Measurements from ENCODE around the gene TMEM135. TPM values are rescaled to one million over a fixed set of nuclear protein-coding genes. Genes with fewer than 3 reads are reported as not detected.
"Not testable (repeated sequence)": the region's sequence is repeated elsewhere in the genome, so short reads cannot be mapped to it uniquely, and the experiment has no call there.

The TMEM135 gene
- total RNA-seq, 1 experiment from 2014 or later = 14.0 TPM

DNA sequence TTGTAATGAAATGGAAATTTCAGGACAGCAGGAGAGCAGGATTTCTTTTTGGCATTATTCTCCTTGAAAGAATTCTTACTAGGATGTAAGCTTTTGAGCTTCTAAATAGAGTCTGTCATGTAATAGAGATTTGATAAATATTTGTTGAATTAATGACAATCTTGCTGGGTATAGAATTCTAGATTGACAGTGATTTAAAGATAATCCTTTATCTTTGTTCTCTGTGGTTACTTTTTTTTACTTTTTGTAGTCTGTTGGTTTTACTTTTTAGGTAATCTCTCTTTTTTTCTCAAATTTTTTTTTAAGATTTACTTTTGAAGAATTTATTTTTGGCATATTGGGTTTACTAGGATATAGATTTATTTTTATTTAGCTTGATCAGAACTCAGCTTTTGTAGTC lies 54.8 kb downstream of the TMEM135 start:
- no peak overlapping the region for H3K4me3 ChIP-seq (ENCODE audit: low read length)
- no TSS peak for BruUV-seq (replicated peaks)
- intact Hi-C loops (cut with micrococcal nuclease) = no loop called here

DNA sequence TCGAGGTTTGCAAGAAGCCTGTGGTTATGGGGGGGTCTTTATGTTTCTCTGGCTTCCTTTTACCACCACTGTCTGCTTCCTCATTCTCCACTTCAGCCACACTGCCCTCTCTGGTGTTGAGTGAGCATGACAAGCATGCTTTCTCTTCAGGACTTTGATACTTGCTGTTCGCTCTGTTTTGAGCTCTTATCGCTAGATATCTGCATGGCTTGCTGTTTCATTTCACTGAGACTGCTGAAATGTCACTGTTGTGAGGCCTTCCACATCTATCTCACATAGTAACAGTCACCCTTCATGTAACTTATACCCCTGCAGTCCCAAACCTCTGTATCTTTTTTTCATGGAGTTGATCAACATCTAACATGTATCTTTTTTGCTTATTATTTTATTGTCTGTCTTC lies 59.8 kb downstream of the TMEM135 start:
- Histone ChIP-seq H3K36me3 (ENCODE audit: low read depth, low read length) (no peaks in the 10 kb centered on the region), H3K27ac (ENCODE audit: low read length) (no peak overlapping the region), H3F3A (ENCODE audit: low read length, unreplicated experiment) (no peaks in the 10 kb centered on the region), H3K79me2 (ENCODE audit: low read length) (no peaks in the 10 kb centered on the region), H3K4me3 (ENCODE audit: low read length) (no peak overlapping the region), H3K27me3 (ENCODE audit: low read length) (no peaks in the 10 kb centered on the region), H2AFZ (ENCODE audit: low read length) (0 out of 2 replicates have a peak overlapping the region, but pooled peaks have one; percentile 6), H3K4me1 (ENCODE audit: insufficient read depth, low read length) (no peaks in the 10 kb centered on the region), H3K9me2 (replicated peaks; ENCODE audit: low read length) (no peaks in the 10 kb centered on the region), H3K4me2 (ENCODE audit: low read length) (no peak overlapping the region), H3K9me3 (ENCODE audit: low read length) (no peaks in the 10 kb centered on the region), H4K20me1 (ENCODE audit: low read length) (no peaks in the 10 kb centered on the region), H3K9ac (ENCODE audit: low read length) (no peak overlapping the region)
- ChIA-PET POLR2A (ENCODE audit: unreplicated experiment) (interaction anchor here (0.7 kb wide), 1 partner anchor 1321 kb away, joined by 3 read pairs; no protein-coding TSS in a partner anchor), CTCF (interaction anchor here (0.6 to 1.0 kb wide), 5 partner anchors 66 to 721 kb away, joined by 3 to 7 read pairs (median 4); no protein-coding TSS in a partner anchor)
- peak; percentile 79; the same call in 1 of the 2 replicates for ATAC-seq
- DNase-seq = peak; percentile 76
- no peak for TF ChIP-seq EZH2phosphoT487 (IDR thresholded peaks at IDR 0.05; ENCODE audit: borderline replicate concordance, low read length)
- TF ChIP-seq, protein P1, sequence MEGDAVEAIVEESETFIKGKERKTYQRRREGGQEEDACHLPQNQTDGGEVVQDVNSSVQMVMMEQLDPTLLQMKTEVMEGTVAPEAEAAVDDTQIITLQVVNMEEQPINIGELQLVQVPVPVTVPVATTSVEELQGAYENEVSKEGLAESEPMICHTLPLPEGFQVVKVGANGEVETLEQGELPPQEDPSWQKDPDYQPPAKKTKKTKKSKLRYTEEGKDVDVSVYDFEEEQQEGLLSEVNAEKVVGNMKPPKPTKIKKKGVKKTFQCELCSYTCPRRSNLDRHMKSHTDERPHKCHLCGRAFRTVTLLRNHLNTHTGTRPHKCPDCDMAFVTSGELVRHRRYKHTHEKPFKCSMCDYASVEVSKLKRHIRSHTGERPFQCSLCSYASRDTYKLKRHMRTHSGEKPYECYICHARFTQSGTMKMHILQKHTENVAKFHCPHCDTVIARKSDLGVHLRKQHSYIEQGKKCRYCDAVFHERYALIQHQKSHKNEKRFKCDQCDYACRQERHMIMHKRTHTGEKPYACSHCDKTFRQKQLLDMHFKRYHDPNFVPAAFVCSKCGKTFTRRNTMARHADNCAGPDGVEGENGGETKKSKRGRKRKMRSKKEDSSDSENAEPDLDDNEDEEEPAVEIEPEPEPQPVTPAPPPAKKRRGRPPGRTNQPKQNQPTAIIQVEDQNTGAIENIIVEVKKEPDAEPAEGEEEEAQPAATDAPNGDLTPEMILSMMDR (conservative IDR thresholded peaks at IDR 0.05; ENCODE audit: low read depth, low read length) = peak; percentile 94
- no TSS peak for BruUV-seq (replicated peaks)
- intact Hi-C loops (cut with micrococcal nuclease) = loop anchor here (2.0 to 5.0 kb wide), 4 partner anchors 59 to 155 kb away; no protein-coding TSS in a partner anchor

More for the DNA sequence above, 54.8 kb downstream of the TMEM135 start:
- Histone ChIP-seq H3K9me3 (ENCODE audit: low read length) (no peaks in the 10 kb centered on the region), H3K9ac (ENCODE audit: low read length) (no peak overlapping the region), H3K4me2 (ENCODE audit: low read length) (no peak overlapping the region), H3K9me2 (replicated peaks; ENCODE audit: low read length) (no peaks in the 10 kb centered on the region), H3K27me3 (ENCODE audit: low read length) (no peaks in the 10 kb centered on the region), H3F3A (ENCODE audit: low read length, unreplicated experiment) (no peaks in the 10 kb centered on the region), H4K20me1 (ENCODE audit: low read length) (no peaks in the 10 kb centered on the region), H3K36me3 (ENCODE audit: low read depth, low read length) (peaks cover 5% of the 10 kb centered on the region; the same call in 1 of the 2 replicates), H3K4me1 (ENCODE audit: insufficient read depth, low read length) (no peaks in the 10 kb centered on the region), H3K79me2 (ENCODE audit: low read length) (no peaks in the 10 kb centered on the region), H2AFZ (ENCODE audit: low read length) (no peak overlapping the region), H3K27ac (ENCODE audit: low read length) (no peak overlapping the region)
- TF ChIP-seq EZH2 (IDR thresholded peaks at IDR 0.05; ENCODE audit: low read length, unreplicated experiment) (no peak), EZH2phosphoT487 (IDR thresholded peaks at IDR 0.05; ENCODE audit: borderline replicate concordance, low read length) (no peak)
- TF ChIP-seq, protein P1 (conservative IDR thresholded peaks at IDR 0.05; ENCODE audit: low read depth, low read length) = no peak
- no peak for ATAC-seq
- DNase-seq = no peak
- CTCF ChIA-PET = no interaction called here
- POLR2A ChIA-PET (ENCODE audit: unreplicated experiment) = no interaction called here

DNA sequence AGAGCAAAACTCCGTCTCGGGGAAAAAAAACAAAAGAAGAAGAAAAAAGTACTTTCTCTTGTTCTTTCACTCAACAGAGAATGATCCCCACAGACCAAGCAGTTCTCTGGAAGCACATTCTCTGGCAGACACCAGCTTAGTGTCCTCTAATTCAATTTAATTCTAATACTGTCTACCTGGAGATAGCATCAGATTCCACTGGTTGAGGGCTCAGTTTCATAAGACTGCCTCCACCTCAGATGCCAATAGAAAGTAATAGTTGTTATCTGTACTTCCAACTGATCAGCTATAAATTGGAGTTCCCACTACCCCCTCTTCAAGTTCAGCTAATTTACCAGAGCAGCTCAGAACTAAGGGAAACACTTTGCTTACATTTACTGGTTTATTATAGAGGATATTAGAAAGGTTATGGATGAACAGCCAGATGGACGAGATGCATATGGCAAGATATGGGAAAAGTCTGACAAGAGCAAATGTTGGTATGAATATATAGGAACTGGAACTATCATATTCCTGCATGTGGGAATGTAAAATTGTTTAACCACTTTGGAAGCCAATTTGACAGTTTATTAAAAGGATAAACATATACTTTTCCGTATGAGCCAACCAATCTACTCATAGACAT lies 64.3 kb downstream of the TMEM135 start:
- ChIA-PET CTCF (interaction anchor here (0.5 kb wide), 1 partner anchor 32 kb away, joined by 3 read pairs; no protein-coding TSS in a partner anchor), POLR2A (ENCODE audit: unreplicated experiment) (no interaction called here)
- DNase-seq = no peak
- H3K9me3 ChIP-seq (ENCODE audit: low read length) = no peaks in the 10 kb centered on the region
- no peaks in the 10 kb centered on the region for H3K36me3 ChIP-seq (ENCODE audit: low read depth, low read length)
- H3F3A ChIP-seq (ENCODE audit: low read length, unreplicated experiment) = no peaks in the 10 kb centered on the region
- no peak for ATAC-seq
- H3K9me2 ChIP-seq (replicated peaks; ENCODE audit: low read length) = no peaks in the 10 kb centered on the region
- intact Hi-C loops (cut with micrococcal nuclease) = no loop called here
- H3K9ac ChIP-seq (ENCODE audit: low read length) = no peak overlapping the region
- H3K4me3 ChIP-seq (ENCODE audit: low read length) = no peak overlapping the region
- H4K20me1 ChIP-seq (ENCODE audit: low read length) = no peaks in the 10 kb centered on the region
- no peaks in the 10 kb centered on the region for H3K4me1 ChIP-seq (ENCODE audit: insufficient read depth, low read length)
- TF ChIP-seq EZH2 (IDR thresholded peaks at IDR 0.05; ENCODE audit: low read length, unreplicated experiment) (no peak), EZH2phosphoT487 (IDR thresholded peaks at IDR 0.05; ENCODE audit: borderline replicate concordance, low read length) (no peak)
- TF ChIP-seq, protein P1 (conservative IDR thresholded peaks at IDR 0.05; ENCODE audit: low read depth, low read length) = no peak
- no peak overlapping the region for H2AFZ ChIP-seq (ENCODE audit: low read length)
- BruUV-seq (replicated peaks) = no TSS peak
- H3K79me2 ChIP-seq (ENCODE audit: low read length) = peaks cover 4% of the 10 kb centered on the region; the same call in 1 of the 2 replicates
- no peak overlapping the region for H3K4me2 ChIP-seq (ENCODE audit: low read length)
- no peaks in the 10 kb centered on the region for H3K27me3 ChIP-seq (ENCODE audit: low read length)
- no peak overlapping the region for H3K27ac ChIP-seq (ENCODE audit: low read length)

DNA sequence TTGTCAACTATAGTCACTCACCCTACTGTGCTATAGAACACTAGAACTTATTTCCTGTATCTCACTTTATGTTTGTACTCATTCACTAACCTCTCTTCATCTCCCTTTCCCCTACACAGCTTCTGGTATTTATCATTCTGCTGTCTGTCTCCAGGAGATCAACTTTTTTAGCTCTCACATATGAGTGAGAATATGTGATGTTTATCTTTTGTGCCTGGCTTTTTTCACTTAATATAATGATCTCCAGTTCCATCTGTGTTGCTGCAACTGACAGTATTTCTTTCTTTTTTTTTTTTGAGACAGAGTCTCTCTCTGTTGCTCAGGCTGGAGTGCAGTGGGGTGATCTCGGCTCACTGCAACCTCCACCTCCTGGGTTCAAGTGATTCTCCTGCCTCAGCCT lies 68.1 kb downstream of the TMEM135 start:
- H3K27ac ChIP-seq (ENCODE audit: low read length); H3K9me2 ChIP-seq (replicated peaks; ENCODE audit: low read length); POLR2A ChIA-PET (ENCODE audit: unreplicated experiment); H4K20me1 ChIP-seq (ENCODE audit: low read length); ATAC-seq; H3K9me3 ChIP-seq (ENCODE audit: low read length); H3F3A ChIP-seq (ENCODE audit: low read length, unreplicated experiment); H3K79me2 ChIP-seq (ENCODE audit: low read length); CTCF ChIA-PET; H3K4me1 ChIP-seq (ENCODE audit: insufficient read depth, low read length); H3K27me3 ChIP-seq (ENCODE audit: low read length); H3K4me2 ChIP-seq (ENCODE audit: low read length); DNase-seq; intact Hi-C loops (cut with micrococcal nuclease); BruUV-seq (replicated peaks); H2AFZ ChIP-seq (ENCODE audit: low read length); H3K4me3 ChIP-seq (ENCODE audit: low read length); H3K9ac ChIP-seq (ENCODE audit: low read length); H3K36me3 ChIP-seq (ENCODE audit: low read depth, low read length): not testable (repeated sequence)

Measured in PC-3 (cell line).